C4-2B (cell line): ENCODE data around the gene SNPH.

Experiments
- ZFX ChIP-seq: fragments of 450-650 bp; IDR thresholded peaks from 2 replicates; pipeline ENCODE4 v1.6.1; 2017
- TF ChIP-seq, protein P1 (sequence below): fragments of 450-650 bp; conservative IDR thresholded peaks from 2 replicates; pipeline ENCODE4 v1.5.1; 2017; ENCODE audit warnings: mild to moderate bottlenecking

DNA sequence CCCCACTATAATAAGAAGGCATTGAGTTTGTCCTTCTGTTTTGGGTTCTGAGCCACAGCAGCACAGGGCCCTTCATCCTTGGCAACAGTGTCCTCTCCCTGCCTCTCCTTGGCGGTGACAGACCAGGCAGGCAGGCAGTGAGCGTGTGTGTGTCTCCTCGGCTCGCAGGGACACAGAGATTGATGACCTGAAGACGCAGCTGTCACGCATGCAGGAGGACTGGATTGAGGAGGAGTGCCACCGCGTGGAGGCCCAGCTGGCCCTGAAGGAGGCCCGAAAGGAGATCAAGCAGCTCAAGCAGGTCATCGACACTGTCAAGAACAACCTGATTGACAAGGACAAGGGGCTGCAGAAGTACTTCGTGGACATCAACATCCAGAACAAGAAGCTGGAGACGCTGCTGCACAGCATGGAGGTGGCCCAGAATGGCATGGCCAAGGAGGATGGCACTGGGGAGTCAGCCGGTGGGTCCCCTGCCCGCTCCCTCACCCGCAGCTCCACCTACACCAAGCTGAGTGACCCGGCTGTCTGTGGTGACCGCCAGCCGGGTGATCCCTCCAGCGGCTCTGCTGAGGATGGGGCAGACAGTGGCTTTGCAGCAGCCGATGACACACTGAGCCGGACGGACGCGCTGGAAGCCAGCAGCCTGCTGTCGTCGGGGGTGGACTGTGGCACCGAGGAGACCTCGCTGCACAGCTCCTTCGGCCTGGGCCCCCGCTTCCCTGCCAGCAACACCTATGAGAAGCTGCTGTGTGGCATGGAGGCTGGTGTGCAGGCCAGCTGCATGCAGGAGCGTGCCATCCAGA lies 38.8 kb downstream of the SNPH start:
- TF ChIP-seq, protein P1, sequence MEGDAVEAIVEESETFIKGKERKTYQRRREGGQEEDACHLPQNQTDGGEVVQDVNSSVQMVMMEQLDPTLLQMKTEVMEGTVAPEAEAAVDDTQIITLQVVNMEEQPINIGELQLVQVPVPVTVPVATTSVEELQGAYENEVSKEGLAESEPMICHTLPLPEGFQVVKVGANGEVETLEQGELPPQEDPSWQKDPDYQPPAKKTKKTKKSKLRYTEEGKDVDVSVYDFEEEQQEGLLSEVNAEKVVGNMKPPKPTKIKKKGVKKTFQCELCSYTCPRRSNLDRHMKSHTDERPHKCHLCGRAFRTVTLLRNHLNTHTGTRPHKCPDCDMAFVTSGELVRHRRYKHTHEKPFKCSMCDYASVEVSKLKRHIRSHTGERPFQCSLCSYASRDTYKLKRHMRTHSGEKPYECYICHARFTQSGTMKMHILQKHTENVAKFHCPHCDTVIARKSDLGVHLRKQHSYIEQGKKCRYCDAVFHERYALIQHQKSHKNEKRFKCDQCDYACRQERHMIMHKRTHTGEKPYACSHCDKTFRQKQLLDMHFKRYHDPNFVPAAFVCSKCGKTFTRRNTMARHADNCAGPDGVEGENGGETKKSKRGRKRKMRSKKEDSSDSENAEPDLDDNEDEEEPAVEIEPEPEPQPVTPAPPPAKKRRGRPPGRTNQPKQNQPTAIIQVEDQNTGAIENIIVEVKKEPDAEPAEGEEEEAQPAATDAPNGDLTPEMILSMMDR: no peak
- no peak for TF ChIP-seq ZFX
